SHP77 (cell line): ENCODE results near the gene LONP2.
"Not testable (repeated sequence)": the region's sequence is repeated elsewhere in the genome, so short reads cannot be mapped to it uniquely, and the experiment has no call there.

Source experiments
- DNase-seq, 2 experiments: peaks; one replicate each; lab custom pipeline; 2025; lab: John Stamatoyannopoulos, UW

Gene LONP2

GRCh38 chr16:48394355-48394703 lies 150.2 kb downstream of the LONP2 start:
- peak in 1 of 2 experiments; percentile 28 for DNase-seq

GRCh38 chr16:48395375-48395774 lies 151.3 kb downstream of the LONP2 start:
- DNase-seq = no peak

- DNase-seq = not testable (repeated sequence)
These were observed 158.4 kb downstream of the LONP2 start for GRCh38 chr16:48402547-48402946.

GRCh38 chr16:48405153-48405552 lies 161.1 kb downstream of the LONP2 start:
- no peak for DNase-seq

GRCh38 chr16:48405907-48406306 lies 161.8 kb downstream of the LONP2 start:
- no peak for DNase-seq
